Left kidney (tissue), 2 donors: ENCODE measurements around the gene UBE2D2. TPM values are rescaled to one million over a fixed set of nuclear protein-coding genes. Genes with fewer than 3 reads are reported as not detected.

Source experiments
- DNase-seq: peaks from one replicate; pipeline ENCODE4 v3.0.0-alpha.2; 2013
- polyA plus RNA-seq: library from polyadenylated mRNA; unstranded; fragments of 120-200 nt; gene quantifications from one replicate; pipeline ENCODE4 v1.2.1, GENCODE V29; 2013; ENCODE audit not compliant: insufficient read length

Gene UBE2D2
- polyA plus RNA-seq, 1 donor: 185 TPM

DNA sequence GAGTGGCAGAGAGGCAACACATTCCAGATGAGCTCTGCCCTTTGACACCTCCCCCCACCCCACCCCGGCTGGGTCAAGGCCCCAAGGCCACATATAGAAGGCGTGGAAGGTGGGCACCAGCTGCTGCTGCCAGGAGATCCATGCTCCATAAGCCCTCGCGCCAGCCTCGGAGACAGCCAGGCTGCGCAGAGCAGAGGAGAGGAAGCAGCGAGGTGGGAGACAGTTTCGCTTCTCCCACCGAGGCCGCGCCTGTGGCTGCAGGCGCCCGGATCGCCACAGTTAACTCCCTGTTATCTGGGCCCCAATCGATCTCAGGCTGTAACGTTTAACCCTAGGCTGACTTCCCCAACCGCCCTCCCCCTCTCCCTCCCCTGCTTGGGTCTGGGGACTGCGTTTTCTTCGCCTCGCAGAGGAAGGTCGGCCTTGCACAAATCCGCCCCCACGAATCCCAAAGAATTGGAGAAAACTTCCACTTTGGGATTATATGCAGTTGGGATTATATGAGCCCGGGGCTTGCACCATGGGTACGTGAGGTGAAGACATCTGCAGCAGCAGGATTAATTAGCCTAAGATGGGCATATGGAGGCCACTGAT lies 85.9 kb downstream of the UBE2D2 start:
- no peak for DNase-seq

DNA sequence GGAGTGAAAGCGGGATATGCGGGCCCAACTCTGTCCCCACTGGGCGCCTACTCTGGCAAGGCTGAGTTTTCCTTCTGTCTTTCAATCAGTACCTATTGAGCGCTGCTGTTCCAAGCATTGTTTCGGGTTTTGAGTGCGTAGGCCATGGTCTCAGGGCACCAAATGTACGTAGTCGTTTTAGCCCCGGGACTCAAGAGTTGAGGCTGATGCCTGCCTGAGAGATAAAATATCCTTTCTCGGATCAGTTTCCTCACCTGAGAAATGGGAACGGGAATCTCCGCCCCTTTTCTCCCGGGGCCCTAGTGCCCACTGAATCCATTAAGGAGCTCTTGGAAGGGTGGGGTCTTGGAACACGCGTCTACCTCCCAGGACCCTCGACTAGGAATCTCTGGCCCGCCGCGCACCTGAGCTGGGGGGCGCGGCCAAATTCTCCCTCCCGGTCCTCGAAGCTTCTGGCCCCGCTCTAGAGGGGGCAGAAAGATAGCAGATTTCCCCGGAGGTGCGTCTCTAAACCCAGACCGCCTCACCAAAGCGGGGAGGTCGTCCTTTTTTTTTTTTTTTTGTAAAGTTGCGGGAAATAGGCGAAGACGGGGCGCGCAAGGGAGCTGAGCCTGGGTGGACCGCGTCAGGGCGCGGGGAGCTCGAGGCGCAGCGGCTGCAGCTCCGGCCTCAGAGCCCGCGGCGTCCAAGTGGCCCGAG lies 86.5 kb downstream of the UBE2D2 start:
- no peak for DNase-seq

DNA sequence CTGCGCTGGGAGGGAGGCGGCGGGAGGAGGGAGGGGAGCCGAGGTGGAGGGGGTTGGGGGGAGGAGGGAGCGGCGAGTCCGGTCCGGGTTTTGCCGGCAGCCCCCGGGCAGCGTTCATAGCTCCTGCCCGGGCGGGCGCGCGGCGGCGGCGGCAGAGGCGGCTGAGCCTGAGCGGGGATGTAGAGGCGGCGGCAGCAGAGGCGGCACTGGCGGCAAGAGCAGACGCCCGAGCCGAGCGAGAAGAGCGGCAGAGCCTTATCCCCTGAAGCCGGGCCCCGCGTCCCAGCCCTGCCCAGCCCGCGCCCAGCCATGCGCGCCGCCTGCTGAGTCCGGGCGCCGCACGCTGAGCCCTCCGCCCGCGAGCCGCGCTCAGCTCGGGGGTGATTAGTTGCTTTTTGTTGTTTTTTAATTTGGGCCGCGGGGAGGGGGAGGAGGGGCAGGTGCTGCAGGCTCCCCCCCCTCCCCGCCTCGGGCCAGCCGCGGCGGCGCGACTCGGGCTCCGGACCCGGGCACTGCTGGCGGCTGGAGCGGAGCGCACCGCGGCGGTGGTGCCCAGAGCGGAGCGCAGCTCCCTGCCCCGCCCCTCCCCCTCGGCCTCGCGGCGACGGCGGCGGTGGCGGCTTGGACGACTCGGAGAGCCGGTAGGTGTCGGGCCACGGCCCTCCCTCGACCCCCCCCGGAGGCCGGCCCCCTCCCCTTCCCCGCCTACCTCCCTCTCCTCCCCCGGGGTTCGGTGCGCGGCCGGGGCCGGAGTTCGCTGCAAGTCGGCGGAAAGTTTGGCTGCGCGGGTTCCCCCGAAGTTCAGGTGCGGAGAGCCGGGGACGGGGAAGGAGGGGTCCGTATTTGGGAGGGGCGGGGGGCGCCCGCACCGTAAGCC lies 87.3 kb downstream of the UBE2D2 start, which contains the start of gene CXXC5:
Gene CXXC5 (plus strand): TSS at position 145 of the 877 bp plus-strand sequence. CDS start 32,175 bp downstream, outside the sequence.
- no peak for DNase-seq

DNA sequence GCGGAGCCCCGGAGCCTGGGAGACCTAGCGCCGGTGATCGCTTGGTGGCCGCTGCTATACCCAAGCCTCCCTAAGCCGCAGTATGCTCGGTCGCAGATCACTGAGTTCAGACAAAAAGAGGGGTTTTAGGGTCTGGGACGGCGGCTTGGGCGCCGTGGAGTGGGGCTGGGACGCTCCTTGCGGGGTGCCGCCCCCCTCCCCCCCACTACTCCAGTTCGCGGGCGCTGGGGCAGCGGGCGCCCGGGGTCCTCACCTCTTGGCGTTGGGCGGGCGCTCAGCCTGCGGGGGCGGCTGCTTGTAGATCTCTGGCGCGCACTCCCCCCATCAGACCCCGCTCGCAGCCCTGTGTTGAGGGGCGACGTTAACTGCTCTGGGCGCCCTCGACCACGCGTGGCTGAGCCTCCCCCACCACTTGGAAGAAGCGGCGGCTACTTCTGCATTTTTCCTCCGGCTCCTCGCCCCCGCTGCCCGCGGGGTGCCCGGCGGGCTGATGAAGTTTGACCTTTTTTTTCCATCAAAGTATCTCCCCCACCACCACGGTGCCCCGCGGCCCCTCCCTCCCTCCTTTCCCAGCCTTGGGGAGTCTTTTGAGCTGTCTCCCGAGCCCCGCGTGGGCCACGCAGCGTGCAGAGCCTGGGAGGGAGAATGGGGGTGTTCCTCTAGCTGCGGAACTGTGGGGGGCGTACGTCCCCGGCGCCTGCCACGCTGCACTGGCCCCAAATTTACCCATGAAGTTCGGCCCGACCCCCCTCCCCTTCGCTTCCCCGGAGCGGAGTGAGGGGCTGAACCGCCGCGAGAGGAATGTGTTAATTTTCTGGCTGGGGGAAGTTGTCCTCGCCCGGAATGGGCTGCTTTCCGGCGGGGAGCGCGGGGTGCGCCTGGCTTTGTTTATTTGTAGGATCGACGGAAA lies 88.2 kb downstream of the UBE2D2 start:
- no peak for DNase-seq

GRCh38 chr5:139650031-139650688 lies 89.0 kb downstream of the UBE2D2 start:
- no peak for DNase-seq

GRCh38 chr5:139650689-139651042 lies 89.5 kb downstream of the UBE2D2 start:
- DNase-seq: no peak

DNA sequence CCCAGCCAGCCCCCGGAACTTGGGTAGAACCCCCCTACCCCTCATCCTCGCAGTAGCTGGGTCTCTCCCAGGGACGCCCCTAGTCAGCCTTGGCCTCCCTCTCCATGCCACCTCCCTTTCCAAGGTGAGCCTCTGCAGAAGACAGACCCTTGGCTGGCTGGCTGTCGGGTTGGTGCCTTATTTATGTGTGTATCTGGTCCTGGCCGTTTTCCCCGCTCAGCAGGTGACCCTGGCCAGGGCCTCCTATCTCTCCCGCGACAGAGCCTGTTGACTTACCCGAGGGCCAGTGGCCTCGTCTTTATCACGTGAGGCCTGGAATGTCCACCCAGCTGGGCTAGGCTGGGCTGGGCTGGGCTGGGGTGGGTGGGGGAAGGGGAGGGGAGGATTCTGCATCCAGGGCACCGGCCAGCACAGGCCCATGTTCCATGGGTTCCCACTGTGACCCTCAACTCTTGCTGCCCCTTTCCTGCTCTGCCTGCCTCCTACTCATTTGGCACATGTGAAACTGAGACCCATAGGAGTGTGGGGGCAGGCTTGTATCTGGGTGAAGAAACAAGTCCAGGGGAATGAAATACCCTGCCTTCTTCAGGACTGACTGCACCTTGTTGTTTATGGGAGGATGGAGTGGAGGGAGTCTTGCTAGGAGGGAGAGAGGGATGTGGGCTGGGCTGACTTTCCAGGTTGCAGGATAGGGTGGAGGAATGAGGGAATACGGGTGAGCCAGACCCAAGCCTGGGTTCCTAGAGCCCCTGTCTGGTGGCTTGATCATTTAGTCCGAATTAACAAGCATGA lies 90.1 kb downstream of the UBE2D2 start:
- DNase-seq: no peak

DNA sequence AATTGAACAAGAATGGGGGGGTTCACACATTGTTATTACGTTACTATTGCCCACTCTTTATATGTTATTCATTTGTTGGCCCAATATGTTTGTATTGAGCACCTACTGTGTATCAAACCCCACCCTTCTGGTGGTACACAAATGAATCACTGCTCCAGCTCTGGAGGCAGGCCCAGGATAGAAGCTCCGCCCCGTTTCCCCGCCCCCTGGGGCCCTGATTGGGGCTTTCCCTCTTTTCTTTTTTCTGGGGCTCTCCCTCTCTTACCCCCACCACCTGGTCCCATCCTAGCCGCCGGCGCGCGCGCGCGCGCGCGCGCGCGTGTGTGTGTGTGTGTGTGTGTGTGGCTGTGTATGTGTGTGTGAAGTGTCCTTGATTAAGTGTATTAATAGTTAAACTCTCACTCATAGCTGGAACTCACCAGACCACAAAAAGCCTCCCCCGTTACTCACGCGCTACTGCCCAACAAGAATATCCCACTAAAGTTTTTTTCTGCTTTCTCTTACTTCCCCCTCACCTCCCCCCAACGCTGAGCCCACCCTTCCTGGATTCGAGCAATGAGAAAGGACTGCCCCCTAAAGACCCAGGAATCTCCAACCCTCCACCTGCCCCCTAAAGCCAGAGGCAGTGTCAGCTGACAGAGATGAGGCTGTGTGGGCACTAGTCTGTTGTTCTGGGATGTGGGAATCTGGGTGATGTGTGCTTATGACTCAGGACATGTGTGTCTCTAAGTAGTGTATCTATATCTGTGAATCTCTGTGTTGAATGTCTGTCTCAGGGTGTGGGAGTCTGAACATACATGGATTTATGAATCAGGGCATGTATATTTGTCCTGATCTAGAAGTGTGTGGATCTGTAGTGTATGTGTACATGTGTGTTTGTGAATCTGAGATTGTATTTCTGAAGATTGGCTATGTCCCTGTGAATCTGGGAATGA lies 91.0 kb downstream of the UBE2D2 start:
- DNase-seq: no peak

DNA sequence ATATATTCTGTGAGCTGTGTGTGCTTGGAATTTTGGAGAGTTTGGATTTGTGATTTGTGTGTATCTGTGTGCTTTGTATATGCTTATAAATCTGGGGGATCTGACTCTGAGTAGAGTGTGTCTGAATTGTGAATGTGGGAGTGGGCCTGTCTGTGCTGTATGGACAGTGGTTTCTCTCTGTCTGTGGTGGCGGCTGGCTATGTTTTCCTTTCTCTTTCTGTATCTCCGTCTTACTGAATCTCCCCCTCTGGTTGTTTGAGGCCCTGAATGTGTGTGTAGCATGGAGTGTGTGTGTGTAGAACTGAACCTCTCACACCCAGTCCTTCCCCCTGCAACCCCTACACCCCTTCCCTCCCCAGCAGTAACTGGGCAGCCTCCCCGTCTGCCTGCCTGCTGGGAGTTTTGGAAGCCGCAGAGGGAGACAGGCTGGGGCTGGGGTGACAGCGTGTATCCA lies 91.7 kb downstream of the UBE2D2 start:
- no peak for DNase-seq

DNA sequence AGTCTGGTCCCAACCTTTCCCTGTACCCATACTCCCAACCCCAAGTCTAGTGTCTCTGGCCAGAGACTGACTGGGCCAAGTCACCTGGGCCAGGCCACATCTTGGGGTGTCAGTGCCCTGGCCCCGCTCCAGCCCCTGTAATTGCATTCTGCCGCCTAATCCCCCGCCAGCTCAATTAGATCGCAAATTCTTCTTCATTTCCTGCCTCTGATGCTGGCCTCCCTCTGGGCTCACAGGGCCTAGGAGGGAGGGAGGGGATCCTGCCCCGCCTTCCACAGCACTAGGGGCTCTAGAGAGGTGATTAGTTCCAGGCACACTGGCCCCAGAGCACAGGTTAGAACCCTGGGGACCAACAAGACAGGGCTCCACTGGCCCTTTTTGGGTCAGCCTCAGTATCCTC lies 92.5 kb downstream of the UBE2D2 start:
- no peak for DNase-seq

- DNase-seq: no peak
Observed at GRCh38 chr5:139654464-139654863, 93.3 kb downstream of the UBE2D2 start.

DNA sequence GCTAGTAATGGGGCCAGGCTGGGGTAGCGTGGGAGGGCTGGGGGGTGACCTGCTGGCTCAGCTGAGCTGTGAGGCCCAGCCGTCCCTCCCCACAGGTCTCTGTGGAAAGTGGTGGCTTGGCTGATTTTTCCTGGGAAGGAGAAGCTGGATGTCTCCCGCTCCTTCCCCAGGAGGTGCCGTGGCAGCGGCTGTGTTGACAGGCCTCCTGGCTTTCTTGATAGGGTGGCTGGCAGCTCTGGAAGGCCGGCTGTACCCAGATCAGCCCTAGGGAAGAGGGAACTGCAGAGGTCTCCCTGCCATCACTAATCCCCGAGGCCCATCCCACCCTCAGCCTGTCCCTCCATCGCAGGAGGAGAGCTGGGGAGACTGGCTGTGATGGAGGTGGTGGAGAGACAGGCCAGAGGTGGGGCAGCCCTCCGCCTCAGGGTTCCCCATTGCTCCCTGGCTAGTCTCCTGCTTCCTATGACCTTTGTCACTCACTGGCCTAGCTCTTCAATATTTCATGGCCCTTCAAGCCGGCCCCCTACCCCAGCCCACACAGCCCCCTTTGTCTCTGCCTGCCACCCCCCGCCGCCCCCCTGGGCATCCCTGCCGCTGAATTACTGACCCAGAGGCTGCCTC lies 93.8 kb downstream of the UBE2D2 start:
- no peak for DNase-seq

DNA sequence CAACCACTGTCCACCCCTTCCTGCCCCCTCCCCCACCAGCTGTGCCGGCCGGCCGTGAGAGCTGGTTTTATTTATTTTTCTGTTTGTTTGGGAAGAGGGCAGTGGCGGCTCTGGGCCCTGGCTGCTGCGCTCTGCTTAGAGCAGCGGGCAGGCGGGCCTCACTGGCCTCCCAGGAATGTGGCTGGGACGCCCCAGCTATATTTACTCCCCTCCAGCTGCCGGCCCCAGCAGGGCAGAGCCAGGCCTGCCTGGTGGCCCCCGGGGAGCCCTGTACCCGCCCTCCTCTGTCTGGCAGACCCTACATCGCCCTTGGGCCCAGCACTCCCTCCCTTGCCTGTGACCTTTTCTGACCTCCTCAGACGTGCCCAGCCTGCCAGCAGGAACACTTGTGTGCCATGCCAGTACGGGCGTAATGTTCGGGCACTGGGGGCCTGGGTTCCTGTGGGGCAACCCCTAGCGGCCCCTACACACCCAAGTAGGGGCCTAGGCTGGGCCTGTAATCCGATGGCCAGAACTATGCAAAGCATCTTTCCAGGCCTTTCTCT lies 94.7 kb downstream of the UBE2D2 start:
- no peak for DNase-seq

- DNase-seq: no peak
Observed at GRCh38 chr5:139657363-139658321, 96.5 kb downstream of the UBE2D2 start.

DNA sequence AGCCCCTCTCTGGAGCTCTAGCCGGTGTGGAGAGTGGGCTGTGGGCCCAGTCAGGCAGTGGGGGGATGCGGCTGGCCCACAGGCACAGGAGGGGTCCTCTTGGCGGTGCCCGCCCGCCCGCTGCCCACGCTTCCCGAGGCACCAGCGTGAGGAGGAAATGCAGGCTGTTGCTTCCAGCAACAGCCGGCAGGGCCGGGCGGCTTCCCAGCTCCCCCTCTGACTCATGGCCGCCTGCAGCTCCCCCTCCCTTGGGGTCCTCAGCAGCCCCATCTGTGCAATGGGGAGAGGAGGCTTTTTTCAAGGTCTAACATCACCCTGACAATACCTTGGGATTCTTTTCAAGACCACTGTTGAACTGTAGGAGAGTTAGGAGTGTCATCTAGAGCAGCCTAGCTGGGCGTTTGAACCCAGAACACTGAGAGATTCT lies 97.4 kb downstream of the UBE2D2 start:
- no peak for DNase-seq

DNA sequence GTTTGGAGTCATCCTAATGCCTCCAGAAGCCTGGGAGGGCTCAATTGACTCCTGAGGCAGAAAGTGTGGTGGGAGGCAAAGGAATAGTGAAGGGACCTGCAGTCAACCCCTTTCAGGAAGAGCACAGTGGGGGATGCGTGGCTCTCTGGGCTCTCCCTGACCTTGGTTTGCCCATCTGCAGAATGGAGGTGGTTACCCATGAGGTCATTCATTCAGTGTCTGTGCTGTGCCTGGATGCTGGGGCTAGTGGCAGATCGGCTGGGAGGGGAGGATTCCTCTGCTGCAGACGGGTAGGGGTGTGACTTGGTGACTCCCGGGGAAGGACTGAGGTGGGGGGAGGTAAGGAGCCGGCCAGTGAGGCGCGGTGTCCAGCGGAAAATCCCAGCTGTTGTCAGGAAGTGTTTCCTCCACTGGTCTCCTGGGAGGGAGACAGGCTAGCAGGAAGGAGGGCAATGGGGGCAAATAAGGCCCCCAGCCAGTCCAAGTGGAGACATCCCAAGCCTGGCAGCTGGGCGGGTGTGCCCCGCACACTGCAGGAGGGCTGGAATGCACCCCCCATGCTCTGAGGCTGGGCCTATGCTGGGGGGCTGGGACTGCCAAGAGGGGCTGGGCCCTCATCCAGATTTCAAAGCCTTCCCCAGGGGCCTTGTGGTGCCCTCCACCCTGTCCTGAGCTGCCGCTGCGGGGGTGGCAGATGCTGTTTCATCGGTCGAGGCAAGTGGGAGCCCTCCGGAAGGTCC lies 98.0 kb downstream of the UBE2D2 start:
- DNase-seq: no peak
